Measurements from ENCODE around the gene RET.

RET gene

DNA sequence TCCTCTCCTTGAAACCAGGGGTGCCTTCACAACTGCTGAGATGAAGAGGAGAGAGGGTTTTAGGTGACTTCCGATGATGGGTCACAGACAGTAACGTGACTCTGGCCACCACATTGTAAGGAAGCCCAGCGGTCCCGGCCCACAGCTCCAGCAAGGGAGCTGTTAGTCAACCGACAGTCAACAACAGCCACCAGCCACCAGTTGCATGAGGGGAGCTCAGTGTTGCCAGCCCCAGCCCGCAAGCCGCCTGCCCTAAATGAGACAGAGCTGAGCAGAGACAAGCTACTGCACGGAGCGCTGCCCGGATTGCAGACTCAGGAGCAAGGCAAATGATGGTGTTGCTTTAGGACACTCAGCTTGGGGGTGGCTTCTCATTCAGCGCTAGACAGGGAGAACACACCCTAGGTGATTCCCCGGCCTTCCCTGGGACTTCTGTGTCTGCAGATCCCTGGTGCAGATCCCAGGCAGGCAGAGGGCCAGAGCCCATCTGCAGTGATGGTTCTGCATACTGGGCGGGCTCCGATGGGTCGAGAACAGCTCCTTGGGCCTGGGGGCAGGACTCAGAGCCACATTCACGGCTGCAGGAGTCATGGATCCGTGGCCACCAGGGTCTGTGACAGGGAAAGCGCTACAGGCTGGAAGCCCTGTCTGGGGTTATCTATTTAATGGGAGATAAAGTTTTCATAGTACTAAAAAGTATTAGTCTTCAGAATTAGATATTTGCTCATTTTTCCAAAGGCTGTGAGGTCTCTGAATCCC is 14.3 kb upstream of the RET start:
- Histone ChIP-seq H3K79me1 (ENCODE audit: low read depth, low read length) (no peaks in the 10 kb centered on the region), H2AFZ (ENCODE audit: low read length) (no peak overlapping the region), H3K4me2 (ENCODE audit: insufficient read depth, low read length, poor library complexity, severe bottlenecking) (no peak overlapping the region), H3K4me3 (ENCODE audit: low read length in 2 of 2) (no peak overlapping the region), H2AK5ac (ENCODE audit: low read depth, low read length) (no peak overlapping the region), H2BK5ac (ENCODE audit: low read length) (no peak overlapping the region), H4K91ac (ENCODE audit: low read depth, low read length, poor library complexity) (no peak overlapping the region), H2BK15ac (ENCODE audit: low read length) (no peak overlapping the region), H4K8ac (ENCODE audit: low read depth, low read length) (no peak overlapping the region), H3K4ac (ENCODE audit: low read length) (no peak overlapping the region), H3K9ac (ENCODE audit: low read depth, low read length, poor library complexity) (no peak overlapping the region), H3K36me3 (replicated peaks in 1 of 2; ENCODE audit: control insufficient read depth in 2 of 2, insufficient read depth in 2 of 2, low read length in 2 of 2) (no peaks in the 10 kb centered on the region), H3K14ac (ENCODE audit: low read length) (peak overlapping the region; percentile 84), H3K9me3 (replicated peaks in 1 of 2; ENCODE audit: control insufficient read depth in 2 of 2, insufficient read depth in 1 of 2, low read depth in 1 of 2, low read length in 2 of 2) (no peaks in the 10 kb centered on the region), H3K18ac (ENCODE audit: low read length) (peak overlapping the region; percentile 44), H3K27me3 (ENCODE audit: control insufficient read depth in 3 of 3, insufficient read depth in 3 of 3, low read depth in 1 of 3, low read length in 3 of 3) (peaks cover 0 to 2% (median 0%) of the 10 kb centered on the region in 3 experiments), H3K4me1 (ENCODE audit: control insufficient read depth in 2 of 2, insufficient read depth in 1 of 2, low read depth in 1 of 2, low read length in 2 of 2) (peaks cover 0 to 9% of the 10 kb centered on the region in 2 donors), H3K27ac (replicated peaks; ENCODE audit: low read length) (no peak overlapping the region), H2BK12ac (ENCODE audit: low read length) (no peak overlapping the region), H2BK120ac (ENCODE audit: low read depth, low read length) (no peak overlapping the region), H3K23ac (ENCODE audit: low read depth, low read length, poor library complexity) (peak overlapping the region; percentile 60)
- WGBS, 2 donors (ENCODE audit: extremely low coverage in 2 of 2, insufficient read length in 2 of 2, insufficient replicate concordance in 1 of 2), result no CpG with 5 or more reads among the region's 18 CpGs
- DNase-seq (ENCODE audit: low spot score), result no peak

DNA sequence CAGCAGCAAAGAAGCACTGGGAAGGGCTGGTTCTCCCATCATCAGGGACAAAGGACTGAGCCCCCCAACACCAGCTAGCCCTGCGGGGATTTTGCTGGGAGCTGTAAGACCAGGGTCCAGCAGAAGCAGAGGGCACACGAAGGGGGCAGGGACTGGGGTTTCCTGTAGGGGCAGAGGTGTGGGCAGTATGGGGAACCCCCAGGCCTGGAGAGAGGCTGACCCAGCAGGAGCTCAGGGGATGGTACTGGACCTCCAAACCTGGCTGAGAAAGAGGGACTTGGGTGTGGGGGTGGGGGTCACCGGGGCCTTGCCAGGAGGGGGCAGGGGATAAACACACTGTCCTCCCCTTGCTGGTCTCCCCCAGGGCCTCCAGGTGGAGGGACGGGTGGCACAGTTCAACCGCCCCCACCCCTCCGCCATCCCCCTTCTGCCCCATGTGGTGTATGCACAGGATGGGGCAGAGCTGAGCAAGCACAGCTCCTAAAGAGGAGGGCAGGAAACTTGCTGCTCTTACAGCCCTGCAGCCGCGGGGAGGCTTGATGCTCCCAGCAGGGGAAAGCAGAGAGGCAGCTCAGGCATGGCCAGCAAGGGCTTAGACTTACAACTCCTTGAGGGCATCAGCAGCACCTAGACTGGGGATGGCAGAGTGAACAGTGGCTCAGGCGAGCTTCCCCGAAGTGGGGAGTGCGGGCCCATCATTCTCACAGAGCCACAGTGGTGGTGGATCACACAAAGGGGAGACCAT is 12.4 kb upstream of the RET start:
- no peaks in the 10 kb centered on the region for H3K79me1 ChIP-seq (ENCODE audit: low read depth, low read length)
- no peak overlapping the region for H3K4me2 ChIP-seq (ENCODE audit: insufficient read depth, low read length, poor library complexity, severe bottlenecking)
- H3K9ac ChIP-seq (ENCODE audit: low read depth, low read length, poor library complexity), result no peak overlapping the region
- H3K27ac ChIP-seq (replicated peaks; ENCODE audit: low read length), result no peak overlapping the region
- peaks cover 0 to 9% of the 10 kb centered on the region in 2 donors for H3K4me1 ChIP-seq (ENCODE audit: control insufficient read depth in 2 of 2, insufficient read depth in 1 of 2, low read depth in 1 of 2, low read length in 2 of 2)
- H2BK12ac ChIP-seq (ENCODE audit: low read length), result no peak overlapping the region
- no peaks in the 10 kb centered on the region for H3K9me3 ChIP-seq (replicated peaks in 1 of 2; ENCODE audit: control insufficient read depth in 2 of 2, insufficient read depth in 1 of 2, low read depth in 1 of 2, low read length in 2 of 2)
- H2AK5ac ChIP-seq (ENCODE audit: low read depth, low read length), result peak overlapping the region; percentile 36
- H2BK120ac ChIP-seq (ENCODE audit: low read depth, low read length), result no peak overlapping the region
- DNase-seq (ENCODE audit: low spot score), result no peak
- H4K91ac ChIP-seq (ENCODE audit: low read depth, low read length, poor library complexity), result no peak overlapping the region
- H4K8ac ChIP-seq (ENCODE audit: low read depth, low read length), result no peak overlapping the region
- H2AFZ ChIP-seq (ENCODE audit: low read length), result no peak overlapping the region
- H3K23ac ChIP-seq (ENCODE audit: low read depth, low read length, poor library complexity), result no peak overlapping the region
- peaks cover 0 to 6% (median 0%) of the 10 kb centered on the region in 3 experiments for H3K27me3 ChIP-seq (ENCODE audit: control insufficient read depth in 3 of 3, insufficient read depth in 3 of 3, low read depth in 1 of 3, low read length in 3 of 3)
- H3K18ac ChIP-seq (ENCODE audit: low read length), result no peak overlapping the region
- no peak overlapping the region for H2BK5ac ChIP-seq (ENCODE audit: low read length)
- no peak overlapping the region for H3K4ac ChIP-seq (ENCODE audit: low read length)
- H3K36me3 ChIP-seq (replicated peaks in 1 of 2; ENCODE audit: control insufficient read depth in 2 of 2, insufficient read depth in 2 of 2, low read length in 2 of 2), result no peaks in the 10 kb centered on the region
- H2BK15ac ChIP-seq (ENCODE audit: low read length), result no peak overlapping the region
- no peak overlapping the region for H3K14ac ChIP-seq (ENCODE audit: low read length)
- WGBS, 2 donors (ENCODE audit: extremely low coverage in 2 of 2, insufficient read length in 2 of 2, insufficient replicate concordance in 1 of 2), result no CpG with 5 or more reads among the region's 11 CpGs
- no peak overlapping the region for H3K4me3 ChIP-seq (ENCODE audit: low read length in 2 of 2)

DNA sequence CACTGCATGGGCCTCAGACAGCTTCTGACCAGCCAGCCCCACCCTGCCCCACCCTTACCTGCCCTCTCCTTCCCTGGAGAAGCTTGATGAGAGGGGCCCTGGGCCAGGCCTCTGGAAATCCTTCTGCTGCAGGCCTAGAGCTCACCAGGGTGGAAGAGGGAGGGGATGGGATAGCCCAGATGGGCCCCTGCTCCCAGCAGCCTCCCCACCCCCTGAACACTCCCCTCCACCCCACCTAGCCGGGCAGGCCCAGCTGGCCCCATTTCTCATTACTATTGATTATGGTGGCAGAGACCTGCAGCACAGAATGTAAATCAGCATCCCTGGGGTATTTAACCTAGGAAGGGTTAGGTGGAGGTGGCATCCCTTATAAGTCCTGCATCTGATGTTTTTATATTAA is 11.6 kb upstream of the RET start:
- H3K4me1 ChIP-seq (ENCODE audit: control insufficient read depth in 2 of 2, insufficient read depth in 1 of 2, low read depth in 1 of 2, low read length in 2 of 2), result peaks cover 0 to 9% of the 10 kb centered on the region in 2 donors
- no peaks in the 10 kb centered on the region for H3K36me3 ChIP-seq (replicated peaks in 1 of 2; ENCODE audit: control insufficient read depth in 2 of 2, insufficient read depth in 2 of 2, low read length in 2 of 2)
- no peak overlapping the region for H2BK15ac ChIP-seq (ENCODE audit: low read length)
- no peak overlapping the region for H3K4me3 ChIP-seq (ENCODE audit: low read length in 2 of 2)
- no peak overlapping the region for H2BK120ac ChIP-seq (ENCODE audit: low read depth, low read length)
- no peak overlapping the region for H3K27ac ChIP-seq (replicated peaks; ENCODE audit: low read length)
- H3K14ac ChIP-seq (ENCODE audit: low read length), result no peak overlapping the region
- no peak overlapping the region for H3K23ac ChIP-seq (ENCODE audit: low read depth, low read length, poor library complexity)
- H3K9me3 ChIP-seq (replicated peaks in 1 of 2; ENCODE audit: control insufficient read depth in 2 of 2, insufficient read depth in 1 of 2, low read depth in 1 of 2, low read length in 2 of 2), result no peaks in the 10 kb centered on the region
- no peaks in the 10 kb centered on the region for H3K79me1 ChIP-seq (ENCODE audit: low read depth, low read length)
- DNase-seq (ENCODE audit: low spot score), result no peak
- no peak overlapping the region for H3K4me2 ChIP-seq (ENCODE audit: insufficient read depth, low read length, poor library complexity, severe bottlenecking)
- H2AK5ac ChIP-seq (ENCODE audit: low read depth, low read length), result peak overlapping the region; percentile 36
- no CpG with 5 or more reads among the region's 1 CpG for WGBS, 2 donors (ENCODE audit: extremely low coverage in 2 of 2, insufficient read length in 2 of 2, insufficient replicate concordance in 1 of 2)
- H2BK12ac ChIP-seq (ENCODE audit: low read length), result no peak overlapping the region
- H3K9ac ChIP-seq (ENCODE audit: low read depth, low read length, poor library complexity), result no peak overlapping the region
- H4K8ac ChIP-seq (ENCODE audit: low read depth, low read length), result no peak overlapping the region
- H4K91ac ChIP-seq (ENCODE audit: low read depth, low read length, poor library complexity), result no peak overlapping the region
- no peak overlapping the region for H2AFZ ChIP-seq (ENCODE audit: low read length)
- H3K4ac ChIP-seq (ENCODE audit: low read length), result no peak overlapping the region
- no peak overlapping the region for H3K18ac ChIP-seq (ENCODE audit: low read length)
- H2BK5ac ChIP-seq (ENCODE audit: low read length), result no peak overlapping the region
- H3K27me3 ChIP-seq (ENCODE audit: control insufficient read depth in 3 of 3, insufficient read depth in 3 of 3, low read depth in 1 of 3, low read length in 3 of 3), result peaks cover 0 to 8% (median 0%) of the 10 kb centered on the region in 3 experiments

DNA sequence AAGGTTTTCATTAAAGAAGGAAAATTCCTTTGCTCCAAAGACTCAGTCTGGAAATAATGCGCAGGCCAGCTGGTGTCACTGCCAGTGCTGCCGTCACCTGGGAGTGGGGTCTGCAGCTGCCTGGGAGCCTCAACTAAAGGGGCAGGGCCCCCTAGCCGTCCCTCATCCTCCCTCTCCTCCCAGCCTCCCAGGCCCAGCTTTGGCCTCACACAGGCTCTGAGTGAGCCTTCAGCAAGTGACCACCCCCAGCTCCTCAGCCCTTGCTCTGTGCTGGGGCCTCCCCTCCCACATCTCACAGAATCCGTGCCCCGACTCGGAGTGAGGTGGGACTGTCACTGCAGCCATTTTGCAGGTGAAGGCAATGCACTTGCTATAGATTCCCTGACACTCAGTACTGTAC is 11.1 kb upstream of the RET start:
- H3K79me1 ChIP-seq (ENCODE audit: low read depth, low read length), result no peaks in the 10 kb centered on the region
- H2BK120ac ChIP-seq (ENCODE audit: low read depth, low read length), result no peak overlapping the region
- H4K8ac ChIP-seq (ENCODE audit: low read depth, low read length), result no peak overlapping the region
- peaks cover 0 to 12% (median 0%) of the 10 kb centered on the region in 3 experiments for H3K27me3 ChIP-seq (ENCODE audit: control insufficient read depth in 3 of 3, insufficient read depth in 3 of 3, low read depth in 1 of 3, low read length in 3 of 3)
- no peak overlapping the region for H3K9ac ChIP-seq (ENCODE audit: low read depth, low read length, poor library complexity)
- DNase-seq (ENCODE audit: low spot score), result no peak
- H2AK5ac ChIP-seq (ENCODE audit: low read depth, low read length), result peak overlapping the region; percentile 78
- H3K14ac ChIP-seq (ENCODE audit: low read length), result no peak overlapping the region
- H3K4me1 ChIP-seq (ENCODE audit: control insufficient read depth in 2 of 2, insufficient read depth in 1 of 2, low read depth in 1 of 2, low read length in 2 of 2), result peaks cover 0 to 9% of the 10 kb centered on the region in 2 donors
- H3K9me3 ChIP-seq (replicated peaks in 1 of 2; ENCODE audit: control insufficient read depth in 2 of 2, insufficient read depth in 1 of 2, low read depth in 1 of 2, low read length in 2 of 2), result no peaks in the 10 kb centered on the region
- no CpG with 5 or more reads among the region's 6 CpGs for WGBS, 2 donors (ENCODE audit: extremely low coverage in 2 of 2, insufficient read length in 2 of 2, insufficient replicate concordance in 1 of 2)
- no peak overlapping the region for H3K4me3 ChIP-seq (ENCODE audit: low read length in 2 of 2)
- H2BK12ac ChIP-seq (ENCODE audit: low read length), result no peak overlapping the region
- H2BK15ac ChIP-seq (ENCODE audit: low read length), result peak overlapping the region; percentile 18
- no peak overlapping the region for H3K4ac ChIP-seq (ENCODE audit: low read length)
- no peak overlapping the region for H2AFZ ChIP-seq (ENCODE audit: low read length)
- H3K23ac ChIP-seq (ENCODE audit: low read depth, low read length, poor library complexity), result no peak overlapping the region
- H3K18ac ChIP-seq (ENCODE audit: low read length), result peak overlapping the region; percentile 58
- H2BK5ac ChIP-seq (ENCODE audit: low read length), result peak overlapping the region; percentile 11
- H3K27ac ChIP-seq (replicated peaks; ENCODE audit: low read length), result no peak overlapping the region
- H4K91ac ChIP-seq (ENCODE audit: low read depth, low read length, poor library complexity), result no peak overlapping the region
- H3K4me2 ChIP-seq (ENCODE audit: insufficient read depth, low read length, poor library complexity, severe bottlenecking), result no peak overlapping the region
- no peaks in the 10 kb centered on the region for H3K36me3 ChIP-seq (replicated peaks in 1 of 2; ENCODE audit: control insufficient read depth in 2 of 2, insufficient read depth in 2 of 2, low read length in 2 of 2)
